SKM-1 treated with dmso at 0.1 percent for 144 hours (cell line): Measurements from ENCODE around the gene NFE2.

Experiments used
- DNase-seq: peaks from one replicate; lab custom pipeline; 2025; ENCODE audit not compliant: unreplicated experiment; lab: John Stamatoyannopoulos, UW

NFE2 gene

GRCh38 chr12:54306925-54307741 is 6.3 kb upstream of the NFE2 start:
- peak; percentile 78 for DNase-seq

GRCh38 chr12:54304187-54304810 is 3.5 kb upstream of the NFE2 start:
- DNase-seq, result peak; percentile 82

GRCh38 chr12:54303640-54304039 is 2.8 kb upstream of the NFE2 start:
- no peak for DNase-seq

- DNase-seq, result no peak
Measured at GRCh38 chr12:54301428-54302048, 723 bp upstream of the NFE2 start.

GRCh38 chr12:54300225-54300731 is 537 bp downstream of the NFE2 start:
- DNase-seq, result no peak

GRCh38 chr12:54299515-54300224 is 1.1 kb downstream of the NFE2 start:
- no peak for DNase-seq

- no peak for DNase-seq
Measured at GRCh38 chr12:54298904-54299303, 1.9 kb downstream of the NFE2 start.

- no peak for DNase-seq
Measured at GRCh38 chr12:54296393-54297099, 4.3 kb downstream of the NFE2 start.

GRCh38 chr12:54294953-54295566 is 5.8 kb downstream of the NFE2 start:
- no peak for DNase-seq

GRCh38 chr12:54294152-54294952 is 6.5 kb downstream of the NFE2 start:
- no peak for DNase-seq

- no peak for DNase-seq
Measured at GRCh38 chr12:54292931-54293241, 7.9 kb downstream of the NFE2 start.

- DNase-seq, result no peak
Measured at GRCh38 chr12:54292083-54292930, 8.5 kb downstream of the NFE2 start.

- no peak for DNase-seq
Measured at GRCh38 chr12:54287261-54288157, 13.3 kb downstream of the NFE2 start.

- DNase-seq, result no peak
Measured at GRCh38 chr12:54286042-54287030, 14.5 kb downstream of the NFE2 start.

- no peak for DNase-seq
Measured at GRCh38 chr12:54285150-54286041, 15.4 kb downstream of the NFE2 start.
